ENCODE data around the gene WASF2. TPM values are rescaled to one million over a fixed set of nuclear protein-coding genes. Genes with fewer than 3 reads are reported as not detected.

WASF2 gene
- total and polyA plus RNA-seq, 2 of the 13 experiments (the other 11 are each of a cell fraction or from before 2014, with no cell fraction given), result 10.4 to 27.7 TPM

DNA sequence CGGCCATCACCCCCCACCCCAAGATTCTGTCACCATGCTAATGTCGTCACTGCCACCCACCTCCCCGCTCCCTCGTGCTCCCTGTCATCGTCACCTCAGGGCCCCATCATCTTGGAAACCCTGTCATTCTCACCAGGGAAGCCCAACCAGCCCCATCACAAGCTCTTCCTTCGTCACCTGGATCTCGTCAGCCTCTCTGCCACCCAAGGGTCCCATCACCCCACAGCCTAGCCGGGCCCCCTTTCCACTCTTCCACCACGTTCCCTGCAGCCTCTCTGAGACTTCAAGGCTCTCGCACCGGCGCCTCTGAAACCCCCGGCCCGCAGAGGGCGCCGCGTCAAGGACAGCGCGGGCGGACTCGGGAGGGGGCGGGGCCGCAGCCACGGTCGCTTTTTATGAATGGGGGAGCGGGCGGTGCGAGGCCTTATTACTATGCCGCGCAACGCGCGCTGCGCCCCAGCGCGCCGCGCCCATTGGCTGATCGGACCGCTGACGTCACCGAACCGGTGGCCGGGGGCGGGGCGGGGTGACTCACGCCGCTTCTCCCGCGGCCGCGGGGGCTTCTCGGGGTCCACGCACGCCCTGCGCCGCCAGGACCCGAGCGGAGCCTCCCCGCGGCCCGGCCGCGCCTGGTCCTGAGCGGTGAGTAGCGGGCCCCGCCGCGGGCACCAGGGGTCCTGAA is 97.7 kb downstream of the WASF2 start, which contains the start of gene GPR3:
Gene GPR3, plus strand, starts transcription at position 527 of the 682 bp plus-strand sequence. CDS start 1,177 bp downstream, outside the sequence.
- peak within 1 kb of the TSS; percentile 71 to 85 (median 72) for H3K4me3 ChIP-seq (replicated peaks in 1 of 3; ENCODE audit: insufficient read depth in 1 of 3, low read depth in 2 of 3, low read length in 3 of 3)
- peak; percentile 79 for DNase-seq (ENCODE audit: low spot score)
- H4K20me1 ChIP-seq (ENCODE audit: insufficient read depth, low read length), result no peaks in the 10 kb centered on the region
- BruUV-seq (replicated peaks), result no TSS peak
- POLR2A ChIA-PET, result interaction anchor here (1.0 kb wide), 1 partner anchor 215 kb away, joined by 4 read pairs; no protein-coding TSS in a partner anchor
- no peaks in the 10 kb centered on the region for H3K9me3 ChIP-seq (ENCODE audit: low read length)
- H3K27me3 ChIP-seq (ENCODE audit: control insufficient read depth in 1 of 2, insufficient read depth in 2 of 2, low read length in 2 of 2), result peaks cover 0 to 1% of the 10 kb centered on the region in 2 experiments; a peak in 2 of 5 replicates
- peak within 1 kb of the TSS; percentile 9 for H3K27ac ChIP-seq (ENCODE audit: extremely low read length, insufficient read depth, low read length)
- 3% methylated on average over 11 of the region's 69 CpGs for WGBS (ENCODE audit: low lambda C conversion rate)
- no peaks in the 10 kb centered on the region for H3K79me2 ChIP-seq (ENCODE audit: insufficient read depth, low read length)
- intact Hi-C loops (cut with micrococcal nuclease; ENCODE audit: unreplicated experiment), result loop anchor here (2.0 to 10.0 kb wide), 2 partner anchors 215 to 273 kb away; no protein-coding TSS in a partner anchor
- peaks cover 28% of the 10 kb centered on the region for H3K4me1 ChIP-seq (ENCODE audit: insufficient read depth, low read length)
- peak within 1 kb of the TSS; percentile 71 for H3K9ac ChIP-seq (ENCODE audit: insufficient read depth, low read depth, low read length)
- H3K4me2 ChIP-seq (ENCODE audit: low read depth, low read length), result peak within 1 kb of the TSS; percentile 90
- CTCF ChIA-PET (ENCODE audit: low intra/inter-chr PET ratio, low total read pairs), result interaction anchor here (1.5 to 2.2 kb wide), 2 partner anchors 91 to 214 kb away, joined by 6 to 7 read pairs; no protein-coding TSS in a partner anchor
- ATAC-seq, result peak; percentile 84
- in situ Hi-C loops (cut with HindIII; ENCODE audit: extremely low pct_ligation_motif_present, low pct_unique_long_range_greater_than_20kb), result loop anchor here (5.0 kb wide), 4 partner anchors 35 to 280 kb away; no protein-coding TSS in a partner anchor
- FAIRE-seq, result peak; percentile 8
- H2AFZ ChIP-seq (ENCODE audit: low read length), result no peak within 1 kb of the TSS
- H3K36me3 ChIP-seq (replicated peaks in 1 of 2; ENCODE audit: control insufficient read depth in 1 of 2, insufficient read depth in 2 of 2, low read length in 2 of 2), result no peaks in the 10 kb centered on the region
- TF ChIP-seq YEATS4 (CRISPR knock-in tag; IDR thresholded peaks at IDR 0.05; ENCODE audit: borderline replicate concordance) (peak; percentile 66; the same call in 1 of the 2 replicates), CC2D1A (CRISPR knock-in tag; IDR thresholded peaks at IDR 0.05) (no peak), ZNF652 (CRISPR knock-in tag; IDR thresholded peaks at IDR 0.05; ENCODE audit: borderline replicate concordance, low read depth) (no peak), KLF9 (CRISPR knock-in tag; IDR thresholded peaks at IDR 0.05; ENCODE audit: low read depth) (peak; percentile 81; the same call in 1 of the 2 replicates), NFE2 (CRISPR knock-in tag; IDR thresholded peaks at IDR 0.05) (no peak), MTF2 (CRISPR knock-in tag; IDR thresholded peaks at IDR 0.05; ENCODE audit: borderline replicate concordance) (no peak), REXO4 (CRISPR knock-in tag; IDR thresholded peaks at IDR 0.05; ENCODE audit: borderline replicate concordance) (no peak), NCOA1 (CRISPR knock-in tag; IDR thresholded peaks at IDR 0.05) (no peak), ZNF326 (CRISPR knock-in tag; IDR thresholded peaks at IDR 0.05; ENCODE audit: borderline replicate concordance) (no peak), KDM3A (CRISPR knock-in tag; IDR thresholded peaks at IDR 0.05; ENCODE audit: low read depth) (0 out of 2 replicates have a peak, but pooled peaks have one; percentile 49), BRD4 (CRISPR knock-in tag; IDR thresholded peaks at IDR 0.05) (no peak), ZNF34 (CRISPR knock-in tag; IDR thresholded peaks at IDR 0.05; ENCODE audit: borderline replicate concordance) (no peak)
- TF ChIP-seq, protein P1, sequence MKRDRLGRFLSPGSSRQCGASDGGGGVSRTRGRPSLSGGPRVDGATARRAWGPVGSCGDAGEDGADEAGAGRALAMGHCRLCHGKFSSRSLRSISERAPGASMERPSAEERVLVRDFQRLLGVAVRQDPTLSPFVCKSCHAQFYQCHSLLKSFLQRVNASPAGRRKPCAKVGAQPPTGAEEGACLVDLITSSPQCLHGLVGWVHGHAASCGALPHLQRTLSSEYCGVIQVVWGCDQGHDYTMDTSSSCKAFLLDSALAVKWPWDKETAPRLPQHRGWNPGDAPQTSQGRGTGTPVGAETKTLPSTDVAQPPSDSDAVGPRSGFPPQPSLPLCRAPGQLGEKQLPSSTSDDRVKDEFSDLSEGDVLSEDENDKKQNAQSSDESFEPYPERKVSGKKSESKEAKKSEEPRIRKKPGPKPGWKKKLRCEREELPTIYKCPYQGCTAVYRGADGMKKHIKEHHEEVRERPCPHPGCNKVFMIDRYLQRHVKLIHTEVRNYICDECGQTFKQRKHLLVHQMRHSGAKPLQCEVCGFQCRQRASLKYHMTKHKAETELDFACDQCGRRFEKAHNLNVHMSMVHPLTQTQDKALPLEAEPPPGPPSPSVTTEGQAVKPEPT (CRISPR knock-in tag; IDR thresholded peaks at IDR 0.05; ENCODE audit: low read depth), result no peak
- TF ChIP-seq, protein P2, sequence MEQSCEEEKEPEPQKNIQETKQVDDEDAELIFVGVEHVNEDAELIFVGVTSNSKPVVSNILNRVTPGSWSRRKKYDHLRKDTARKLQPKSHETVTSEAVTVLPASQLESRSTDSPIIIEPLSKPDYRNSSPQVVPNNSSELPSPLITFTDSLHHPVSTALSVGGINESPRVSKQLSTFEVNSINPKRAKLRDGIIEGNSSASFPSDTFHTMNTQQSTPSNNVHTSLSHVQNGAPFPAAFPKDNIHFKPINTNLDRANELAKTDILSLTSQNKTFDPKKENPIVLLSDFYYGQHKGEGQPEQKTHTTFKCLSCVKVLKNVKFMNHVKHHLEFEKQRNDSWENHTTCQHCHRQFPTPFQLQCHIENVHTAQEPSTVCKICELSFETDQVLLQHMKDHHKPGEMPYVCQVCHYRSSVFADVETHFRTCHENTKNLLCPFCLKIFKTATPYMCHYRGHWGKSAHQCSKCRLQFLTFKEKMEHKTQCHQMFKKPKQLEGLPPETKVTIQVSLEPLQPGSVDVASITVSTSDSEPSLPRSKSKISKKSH (CRISPR knock-in tag; IDR thresholded peaks at IDR 0.05; ENCODE audit: borderline replicate concordance), result no peak
- TF ChIP-seq, protein P3, sequence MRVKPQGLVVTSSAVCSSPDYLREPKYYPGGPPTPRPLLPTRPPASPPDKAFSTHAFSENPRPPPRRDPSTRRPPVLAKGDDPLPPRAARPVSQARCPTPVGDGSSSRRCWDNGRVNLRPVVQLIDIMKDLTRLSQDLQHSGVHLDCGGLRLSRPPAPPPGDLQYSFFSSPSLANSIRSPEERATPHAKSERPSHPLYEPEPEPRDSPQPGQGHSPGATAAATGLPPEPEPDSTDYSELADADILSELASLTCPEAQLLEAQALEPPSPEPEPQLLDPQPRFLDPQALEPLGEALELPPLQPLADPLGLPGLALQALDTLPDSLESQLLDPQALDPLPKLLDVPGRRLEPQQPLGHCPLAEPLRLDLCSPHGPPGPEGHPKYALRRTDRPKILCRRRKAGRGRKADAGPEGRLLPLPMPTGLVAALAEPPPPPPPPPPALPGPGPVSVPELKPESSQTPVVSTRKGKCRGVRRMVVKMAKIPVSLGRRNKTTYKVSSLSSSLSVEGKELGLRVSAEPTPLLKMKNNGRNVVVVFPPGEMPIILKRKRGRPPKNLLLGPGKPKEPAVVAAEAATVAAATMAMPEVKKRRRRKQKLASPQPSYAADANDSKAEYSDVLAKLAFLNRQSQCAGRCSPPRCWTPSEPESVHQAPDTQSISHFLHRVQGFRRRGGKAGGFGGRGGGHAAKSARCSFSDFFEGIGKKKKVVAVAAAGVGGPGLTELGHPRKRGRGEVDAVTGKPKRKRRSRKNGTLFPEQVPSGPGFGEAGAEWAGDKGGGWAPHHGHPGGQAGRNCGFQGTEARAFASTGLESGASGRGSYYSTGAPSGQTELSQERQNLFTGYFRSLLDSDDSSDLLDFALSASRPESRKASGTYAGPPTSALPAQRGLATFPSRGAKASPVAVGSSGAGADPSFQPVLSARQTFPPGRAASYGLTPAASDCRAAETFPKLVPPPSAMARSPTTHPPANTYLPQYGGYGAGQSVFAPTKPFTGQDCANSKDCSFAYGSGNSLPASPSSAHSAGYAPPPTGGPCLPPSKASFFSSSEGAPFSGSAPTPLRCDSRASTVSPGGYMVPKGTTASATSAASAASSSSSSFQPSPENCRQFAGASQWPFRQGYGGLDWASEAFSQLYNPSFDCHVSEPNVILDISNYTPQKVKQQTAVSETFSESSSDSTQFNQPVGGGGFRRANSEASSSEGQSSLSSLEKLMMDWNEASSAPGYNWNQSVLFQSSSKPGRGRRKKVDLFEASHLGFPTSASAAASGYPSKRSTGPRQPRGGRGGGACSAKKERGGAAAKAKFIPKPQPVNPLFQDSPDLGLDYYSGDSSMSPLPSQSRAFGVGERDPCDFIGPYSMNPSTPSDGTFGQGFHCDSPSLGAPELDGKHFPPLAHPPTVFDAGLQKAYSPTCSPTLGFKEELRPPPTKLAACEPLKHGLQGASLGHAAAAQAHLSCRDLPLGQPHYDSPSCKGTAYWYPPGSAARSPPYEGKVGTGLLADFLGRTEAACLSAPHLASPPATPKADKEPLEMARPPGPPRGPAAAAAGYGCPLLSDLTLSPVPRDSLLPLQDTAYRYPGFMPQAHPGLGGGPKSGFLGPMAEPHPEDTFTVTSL (CRISPR knock-in tag; IDR thresholded peaks at IDR 0.05; ENCODE audit: borderline replicate concordance), result no peak
